Thyroid gland (tissue), 4 donors: ENCODE data around the gene MALT1. TPM values are rescaled to one million over a fixed set of nuclear protein-coding genes. Genes with fewer than 3 reads are reported as not detected.
"Not testable (repeated sequence)": the region's sequence is repeated elsewhere in the genome, so short reads cannot be mapped to it uniquely, and the experiment has no call there.

ENCODE experiments used
- DNase-seq, 2 donors: peaks; one replicate each; pipeline ENCODE4 v3.0.0-alpha.2; 2019
- H3K27ac ChIP-seq, 3 donors: fragments of 200-600 bp; sonication (generic); 1 replicate in 2 of 3; 2 replicates in 1 of 3; pipeline ENCODE4 v1.5.1; 2016 to 2019; ENCODE audit warnings: mild to moderate bottlenecking in 1 of 3, moderate library complexity in 1 of 3
- H3K27me3 ChIP-seq: fragments of 200-600 bp; sonication (generic); one replicate; pipeline ENCODE4 v1.5.1; 2019
- H3K36me3 ChIP-seq, 2 donors: fragments of 200-600 bp; sonication (generic); one replicate each; pipeline ENCODE4 v1.5.1; 2016 to 2019
- H3K4me1 ChIP-seq, 2 donors: fragments of 200-600 bp; sonication (generic); one replicate each; pipeline ENCODE4 v1.5.1; 2017 to 2019
- H3K4me3 ChIP-seq, 3 donors: fragments of 200-600 bp; sonication (generic); replicated peaks in 1 of 3; 1 replicate in 2 of 3; 2 replicates in 1 of 3; pipeline ENCODE4 v1.5.1; 2016; ENCODE audit warnings: mild to moderate bottlenecking in 1 of 3
- H3K9me3 ChIP-seq: fragments of 200-600 bp; sonication (generic); one replicate; pipeline ENCODE4 v1.5.1; 2017
- CTCF ChIP-seq, 6 experiments: fragments of 200-600 bp in 3 of 6; fragments of 450-650 bp in 3 of 6; sonication (generic) in 3 of 6; IDR thresholded peaks; one replicate each; pipeline ENCODE4 v1.5.1; 2016 to 2019; ENCODE audit warnings: antibody characterized with exemption in 6 of 6, mild to moderate bottlenecking in 2 of 6, inconsistent platforms in 1 of 6, moderate library complexity in 1 of 6
- POLR2A ChIP-seq, 2 donors: fragments of 450-650 bp; IDR thresholded peaks; one replicate each; pipeline ENCODE4 v1.6.1; 2017; ENCODE audit warnings: antibody characterized with exemption in 2 of 2, mild to moderate bottlenecking in 2 of 2, moderate library complexity in 1 of 2
- WGBS, 2 donors: methylation state at CpG; one replicate each; pipeline ENCODE4 v1.1.5; 2017; 5-methylcytosine and 5-hydroxymethylcytosine counted together
- intact Hi-C: fragments of 100-400 bp; cut with DNase I; formaldehyde crosslinking; loops from one replicate; pipeline ENCODE4 v1.15.1; 2023
- total RNA-seq, 4 donors: library from RNA; depleted of rRNA; stranded (reverse); fragments of >200 nt; gene quantifications; one replicate each; pipeline ENCODE4 v1.2.3, GENCODE V29; 2016

The MALT1 gene
- total RNA-seq, 4 donors from 2014 or later, result 26.3 to 42.1 (median 30.2) TPM

GRCh38 chr18:58645398-58645797, 25.9 kb upstream of the MALT1 start:
- Histone ChIP-seq H3K27me3 (no peaks in the 10 kb centered on the region), H3K4me1 (no peaks in the 10 kb centered on the region), H3K4me3 (no peak overlapping the region), H3K27ac (no peak overlapping the region), H3K9me3 (no peaks in the 10 kb centered on the region), H3K36me3 (no peaks in the 10 kb centered on the region)
- intact Hi-C loops, result no loop called here
- TF ChIP-seq POLR2A (IDR thresholded peaks at IDR 0.05), result no peak
- TF ChIP-seq CTCF (IDR thresholded peaks at IDR 0.05), result no peak
- WGBS, 2 donors, result 80 to 84% methylated on average over 5 of the region's 5 CpGs
- no peak for DNase-seq

GRCh38 chr18:58646334-58646862, 24.9 kb upstream of the MALT1 start:
- TF ChIP-seq POLR2A (IDR thresholded peaks at IDR 0.05) (no peak), CTCF (IDR thresholded peaks at IDR 0.05) (no peak)
- Histone ChIP-seq H3K27me3 (no peaks in the 10 kb centered on the region), H3K36me3 (no peaks in the 10 kb centered on the region), H3K4me3 (no peak overlapping the region), H3K9me3 (no peaks in the 10 kb centered on the region), H3K4me1 (no peaks in the 10 kb centered on the region), H3K27ac (no peak overlapping the region)
- DNase-seq, result no peak
- intact Hi-C loops, result no loop called here
- 87 to 89% methylated on average over 4 of the region's 4 CpGs for WGBS, 2 donors

GRCh38 chr18:58649966-58650816, 21.1 kb upstream of the MALT1 start:
- Histone ChIP-seq H3K4me3 (no peak overlapping the region), H3K36me3 (no peaks in the 10 kb centered on the region), H3K27me3 (no peaks in the 10 kb centered on the region), H3K4me1 (no peaks in the 10 kb centered on the region), H3K9me3 (no peaks in the 10 kb centered on the region), H3K27ac (no peak overlapping the region)
- DNase-seq, result no peak
- intact Hi-C loops, result no loop called here
- WGBS, 2 donors, result 93 to 94% methylated on average over 1 of the region's 1 CpG
- TF ChIP-seq CTCF (IDR thresholded peaks at IDR 0.05), result no peak
- no peak for TF ChIP-seq POLR2A (IDR thresholded peaks at IDR 0.05)

GRCh38 chr18:58650830-58651229, 20.4 kb upstream of the MALT1 start:
- H3K27me3 ChIP-seq, H3K9me3 ChIP-seq, intact Hi-C loops, H3K4me1 ChIP-seq, DNase-seq, H3K27ac ChIP-seq, H3K36me3 ChIP-seq, H3K4me3 ChIP-seq: not testable (repeated sequence)
- 85 to 88% methylated on average over 10 of the region's 10 CpGs for WGBS, 2 donors

GRCh38 chr18:58653144-58653722, 18.0 kb upstream of the MALT1 start:
- H3K27ac ChIP-seq, H3K27me3 ChIP-seq, H3K4me3 ChIP-seq, H3K9me3 ChIP-seq, H3K36me3 ChIP-seq, DNase-seq, intact Hi-C loops, H3K4me1 ChIP-seq: not testable (repeated sequence)
- 82 to 87% methylated on average over 7 of the region's 7 CpGs for WGBS, 2 donors
